ENCODE results near the gene ARHGAP19.

- no peak for TF ChIP-seq YY1 (IDR thresholded peaks at IDR 0.05; ENCODE audit: low read depth, low read length)
- no peak for TF ChIP-seq BRCA1 (IDR thresholded peaks at IDR 0.05; ENCODE audit: low read depth, low read length)
- no peak for TF ChIP-seq USF2 (IDR thresholded peaks at IDR 0.05; ENCODE audit: low read length)
These were observed 17.6 kb downstream of the ARHGAP19 start for GRCh38 chr10:97274828-97275227.
